Measurements from ENCODE around the gene PDZK1IP1. TPM values are rescaled to one million over a fixed set of nuclear protein-coding genes. Genes with fewer than 3 reads are reported as not detected.

The PDZK1IP1 gene
- total RNA-seq, 3 donors from 2014 or later (not counting 1 experiment from before 2014, with no cell fraction given) = 0.54 TPM; not detected in 2

DNA sequence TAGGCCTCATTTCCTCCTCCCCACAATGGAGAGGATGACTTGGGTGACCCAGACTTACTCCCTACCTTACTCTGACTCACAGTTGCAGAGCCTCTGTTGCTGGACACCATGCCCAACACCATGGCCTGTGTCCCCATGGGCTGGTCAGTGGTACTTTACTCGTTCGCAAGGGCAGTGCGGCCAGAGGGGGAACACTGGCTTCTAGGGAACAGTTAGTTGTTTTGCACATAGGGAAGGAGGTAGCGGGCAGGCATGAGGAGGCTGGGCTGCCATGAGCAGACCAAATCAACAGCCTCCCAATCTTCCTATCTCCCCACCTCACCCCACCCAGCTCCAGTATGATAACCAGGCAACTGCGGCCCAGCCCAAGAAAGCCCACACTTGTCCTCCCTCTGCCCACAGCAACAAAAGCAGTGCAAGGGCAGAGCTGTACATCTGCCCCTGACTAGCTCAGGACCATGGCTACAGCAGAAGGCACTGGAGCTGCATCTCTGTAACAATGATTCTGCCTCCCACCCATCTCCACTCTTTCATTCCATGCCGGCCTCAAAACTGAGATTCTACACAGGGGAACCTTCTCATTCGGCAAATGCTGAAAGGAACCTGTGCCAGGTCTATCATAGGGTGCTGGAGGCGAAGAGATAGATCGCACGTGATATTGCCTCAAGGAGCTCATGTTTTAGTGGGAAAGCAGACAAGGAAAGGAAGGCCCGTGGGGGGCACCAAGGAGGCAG is 23.6 kb upstream of the PDZK1IP1 start:
- intact Hi-C loops (cut with micrococcal nuclease) = no loop called here
- Histone ChIP-seq H3K27ac (ENCODE audit: low read length) (no peak overlapping the region), H3K9me3 (ENCODE audit: control insufficient read depth, insufficient read depth, low read length) (no peaks in the 10 kb centered on the region), H3K4me1 (ENCODE audit: control insufficient read depth, insufficient read depth, low read length) (no peaks in the 10 kb centered on the region), H3K36me3 (ENCODE audit: control insufficient read depth, insufficient read depth, low read length) (no peaks in the 10 kb centered on the region), H3K4me3 (ENCODE audit: low read length) (no peak overlapping the region), H3K27me3 (ENCODE audit: control insufficient read depth, insufficient read depth, low read length) (no peaks in the 10 kb centered on the region)
- no peaks in the 10 kb centered on the region for H3K9me3 Mint-ChIP-seq
- DNase-seq = no peak
- H3K27me3 Mint-ChIP-seq (ENCODE audit: low read depth in 2 of 2) = peaks cover 4 to 9% of the 10 kb centered on the region in 2 donors
- H3K36me3 Mint-ChIP-seq = no peaks in the 10 kb centered on the region
- no peak overlapping the region for H3K27ac Mint-ChIP-seq
- TF ChIP-seq, protein P1, sequence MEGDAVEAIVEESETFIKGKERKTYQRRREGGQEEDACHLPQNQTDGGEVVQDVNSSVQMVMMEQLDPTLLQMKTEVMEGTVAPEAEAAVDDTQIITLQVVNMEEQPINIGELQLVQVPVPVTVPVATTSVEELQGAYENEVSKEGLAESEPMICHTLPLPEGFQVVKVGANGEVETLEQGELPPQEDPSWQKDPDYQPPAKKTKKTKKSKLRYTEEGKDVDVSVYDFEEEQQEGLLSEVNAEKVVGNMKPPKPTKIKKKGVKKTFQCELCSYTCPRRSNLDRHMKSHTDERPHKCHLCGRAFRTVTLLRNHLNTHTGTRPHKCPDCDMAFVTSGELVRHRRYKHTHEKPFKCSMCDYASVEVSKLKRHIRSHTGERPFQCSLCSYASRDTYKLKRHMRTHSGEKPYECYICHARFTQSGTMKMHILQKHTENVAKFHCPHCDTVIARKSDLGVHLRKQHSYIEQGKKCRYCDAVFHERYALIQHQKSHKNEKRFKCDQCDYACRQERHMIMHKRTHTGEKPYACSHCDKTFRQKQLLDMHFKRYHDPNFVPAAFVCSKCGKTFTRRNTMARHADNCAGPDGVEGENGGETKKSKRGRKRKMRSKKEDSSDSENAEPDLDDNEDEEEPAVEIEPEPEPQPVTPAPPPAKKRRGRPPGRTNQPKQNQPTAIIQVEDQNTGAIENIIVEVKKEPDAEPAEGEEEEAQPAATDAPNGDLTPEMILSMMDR (IDR thresholded peaks at IDR 0.05) = no peak
- no peak overlapping the region for H3K4me3 Mint-ChIP-seq
- ATAC-seq = no peak
- H3K4me1 Mint-ChIP-seq = no peaks in the 10 kb centered on the region
- 90% methylated on average over 11 of the region's 11 CpGs for WGBS (ENCODE audit: insufficient coverage)

DNA sequence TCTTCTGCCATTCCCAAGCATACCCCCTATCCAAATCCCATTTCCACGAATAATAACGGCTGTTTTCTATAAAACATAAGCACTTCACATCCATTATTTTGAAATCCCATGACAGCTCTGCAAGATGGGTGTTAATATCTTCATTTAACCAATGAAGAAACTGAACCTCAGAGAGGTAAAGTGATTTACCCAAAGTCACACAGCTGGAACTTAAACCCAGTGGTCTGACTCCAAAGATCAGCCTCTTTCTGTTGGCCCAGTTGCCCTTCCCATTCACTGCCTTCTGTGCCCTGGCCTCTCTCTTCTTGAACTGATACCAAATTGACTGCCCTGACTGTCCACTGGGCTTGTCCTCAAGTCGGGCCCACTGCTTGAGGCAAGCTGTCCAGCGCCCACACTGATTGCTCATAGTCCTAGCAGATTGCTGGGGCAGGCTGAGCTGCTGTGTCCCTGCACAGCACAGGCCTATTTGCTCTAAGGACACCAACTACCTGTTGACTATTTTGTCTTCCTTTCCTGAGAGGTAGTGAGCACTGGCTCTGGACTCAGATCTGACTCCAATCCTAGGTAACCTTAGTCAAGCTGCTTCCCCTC is 22.9 kb upstream of the PDZK1IP1 start:
- Mint-ChIP-seq H3K4me1 (no peaks in the 10 kb centered on the region), H3K36me3 (no peaks in the 10 kb centered on the region), H3K27me3 (ENCODE audit: low read depth in 2 of 2) (peaks cover 4 to 9% of the 10 kb centered on the region in 2 donors), H3K27ac (no peak overlapping the region), H3K9me3 (no peaks in the 10 kb centered on the region), H3K4me3 (no peak overlapping the region)
- H3K27ac ChIP-seq (ENCODE audit: low read length) = no peak overlapping the region
- ATAC-seq (no peak), DNase-seq (no peak)
- H3K4me1 ChIP-seq (ENCODE audit: control insufficient read depth, insufficient read depth, low read length) = no peaks in the 10 kb centered on the region
- no peaks in the 10 kb centered on the region for H3K36me3 ChIP-seq (ENCODE audit: control insufficient read depth, insufficient read depth, low read length)
- WGBS (ENCODE audit: insufficient coverage) = 77% methylated on average over 4 of the region's 4 CpGs
- TF ChIP-seq, protein P1 (IDR thresholded peaks at IDR 0.05) = no peak
- no peaks in the 10 kb centered on the region for H3K27me3 ChIP-seq (ENCODE audit: control insufficient read depth, insufficient read depth, low read length)
- H3K9me3 ChIP-seq (ENCODE audit: control insufficient read depth, insufficient read depth, low read length) = no peaks in the 10 kb centered on the region
- intact Hi-C loops (cut with micrococcal nuclease) = no loop called here
- no peak overlapping the region for H3K4me3 ChIP-seq (ENCODE audit: low read length)

DNA sequence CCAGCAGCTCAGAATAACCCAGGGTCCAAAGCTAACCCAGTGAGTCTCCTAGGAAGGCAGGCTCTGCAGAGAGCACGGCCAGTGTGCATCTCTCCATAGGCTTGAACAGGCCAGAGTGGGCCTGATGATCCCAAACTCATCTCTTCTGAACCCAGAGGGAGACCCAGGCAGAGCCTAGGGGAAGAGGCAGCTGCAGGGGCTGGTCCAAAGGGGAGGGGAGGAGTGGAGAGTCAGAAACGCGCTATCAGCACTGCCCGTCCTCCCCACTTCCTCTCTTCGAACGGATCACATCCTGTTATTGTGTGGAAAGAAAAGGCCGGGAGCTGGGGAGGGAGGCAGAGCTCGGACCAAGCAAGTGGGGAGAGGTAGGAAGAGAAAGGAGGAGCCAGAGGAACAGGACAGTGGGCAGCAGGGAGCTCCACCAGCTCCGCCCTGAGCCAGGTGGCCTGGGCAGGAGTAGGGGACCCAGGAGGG is 22.0 kb upstream of the PDZK1IP1 start:
- ATAC-seq = peak in 1 of 3 donors; percentile 36
- DNase-seq = no peak
- Mint-ChIP-seq H3K4me3 (no peak overlapping the region), H3K27me3 (ENCODE audit: low read depth in 2 of 2) (peaks cover 4 to 9% of the 10 kb centered on the region in 2 donors), H3K27ac (no peak overlapping the region), H3K4me1 (no peaks in the 10 kb centered on the region), H3K9me3 (no peaks in the 10 kb centered on the region), H3K36me3 (no peaks in the 10 kb centered on the region)
- Histone ChIP-seq H3K4me3 (ENCODE audit: low read length) (no peak overlapping the region), H3K27me3 (ENCODE audit: control insufficient read depth, insufficient read depth, low read length) (no peaks in the 10 kb centered on the region), H3K9me3 (ENCODE audit: control insufficient read depth, insufficient read depth, low read length) (no peaks in the 10 kb centered on the region), H3K27ac (ENCODE audit: low read length) (no peak overlapping the region), H3K36me3 (ENCODE audit: control insufficient read depth, insufficient read depth, low read length) (no peaks in the 10 kb centered on the region), H3K4me1 (ENCODE audit: control insufficient read depth, insufficient read depth, low read length) (no peaks in the 10 kb centered on the region)
- intact Hi-C loops (cut with micrococcal nuclease) = no loop called here
- 20% methylated on average over 6 of the region's 9 CpGs for WGBS (ENCODE audit: insufficient coverage)
- TF ChIP-seq, protein P1 (IDR thresholded peaks at IDR 0.05) = no peak
